ENCODE data around the gene ELOVL5. TPM values are rescaled to one million over a fixed set of nuclear protein-coding genes. Genes with fewer than 3 reads are reported as not detected.

Gene ELOVL5
- total RNA-seq, 1 donor from 2014 or later: 67.1 TPM

DNA sequence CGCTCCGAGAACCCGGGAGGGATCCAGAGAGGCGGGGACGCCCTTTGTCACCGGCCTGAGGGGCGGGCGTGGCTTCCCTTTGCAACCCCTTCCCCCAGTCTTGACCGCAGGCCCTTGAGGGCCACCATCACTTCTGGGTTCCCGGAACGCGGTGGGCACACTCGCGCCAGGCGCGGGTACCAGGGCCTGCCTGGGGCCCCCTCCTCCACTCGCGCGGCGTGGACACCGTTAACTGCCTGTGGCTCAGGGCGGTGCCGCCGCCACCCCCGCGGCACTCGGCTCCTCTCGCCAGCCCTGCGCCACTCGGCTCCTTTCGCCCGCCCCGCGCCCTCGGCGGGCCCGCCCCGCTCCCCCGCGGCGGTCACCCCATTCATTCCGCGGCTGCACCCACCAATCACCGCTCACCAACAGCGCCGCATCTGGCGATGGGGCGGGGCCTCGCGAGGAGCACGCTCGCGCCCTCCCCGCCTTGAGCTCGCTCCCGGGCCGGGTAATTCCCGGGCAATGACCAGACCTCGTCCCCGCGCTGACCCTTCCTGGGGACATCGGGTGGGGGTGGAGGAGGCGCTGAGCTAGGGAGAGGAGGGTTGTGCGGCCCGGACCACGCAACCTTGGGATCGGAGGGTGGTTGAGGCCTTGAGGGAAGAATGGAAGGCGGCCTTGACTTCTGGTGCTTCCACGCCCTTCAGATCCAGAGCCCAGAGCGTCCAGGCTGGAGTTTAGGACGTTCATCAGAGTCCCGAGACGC lies 10.5 kb upstream of the ELOVL5 start:
- TF ChIP-seq CTCF (IDR thresholded peaks at IDR 0.05; ENCODE audit: unreplicated experiment): no peak
- H3K36me3 Mint-ChIP-seq (ENCODE audit: insufficient read depth): no peaks in the 10 kb centered on the region
- peaks cover 27% of the 10 kb centered on the region for H3K4me1 Mint-ChIP-seq (ENCODE audit: low read depth)
- peak overlapping the region; percentile 75 for H3K4me3 Mint-ChIP-seq (ENCODE audit: low read depth)
- H3K27ac Mint-ChIP-seq: peak overlapping the region; percentile 95
- no peaks in the 10 kb centered on the region for H3K9me3 Mint-ChIP-seq (ENCODE audit: low read depth)
- H3K27me3 Mint-ChIP-seq: peaks cover 35% of the 10 kb centered on the region
- DNase-seq (ENCODE audit: low spot score, unreplicated experiment): peak; percentile 94

GRCh38 chr6:53358440-53359094 lies 9.8 kb upstream of the ELOVL5 start:
- H3K36me3 Mint-ChIP-seq (ENCODE audit: insufficient read depth): no peaks in the 10 kb centered on the region
- no peak for DNase-seq (ENCODE audit: low spot score, unreplicated experiment)
- peaks cover 41% of the 10 kb centered on the region for H3K27me3 Mint-ChIP-seq
- no peak for TF ChIP-seq CTCF (IDR thresholded peaks at IDR 0.05; ENCODE audit: unreplicated experiment)
- H3K9me3 Mint-ChIP-seq (ENCODE audit: low read depth): no peaks in the 10 kb centered on the region
- peak overlapping the region; percentile 95 for H3K27ac Mint-ChIP-seq
- H3K4me3 Mint-ChIP-seq (ENCODE audit: low read depth): peak overlapping the region; percentile 72
- H3K4me1 Mint-ChIP-seq (ENCODE audit: low read depth): peaks cover 27% of the 10 kb centered on the region

DNA sequence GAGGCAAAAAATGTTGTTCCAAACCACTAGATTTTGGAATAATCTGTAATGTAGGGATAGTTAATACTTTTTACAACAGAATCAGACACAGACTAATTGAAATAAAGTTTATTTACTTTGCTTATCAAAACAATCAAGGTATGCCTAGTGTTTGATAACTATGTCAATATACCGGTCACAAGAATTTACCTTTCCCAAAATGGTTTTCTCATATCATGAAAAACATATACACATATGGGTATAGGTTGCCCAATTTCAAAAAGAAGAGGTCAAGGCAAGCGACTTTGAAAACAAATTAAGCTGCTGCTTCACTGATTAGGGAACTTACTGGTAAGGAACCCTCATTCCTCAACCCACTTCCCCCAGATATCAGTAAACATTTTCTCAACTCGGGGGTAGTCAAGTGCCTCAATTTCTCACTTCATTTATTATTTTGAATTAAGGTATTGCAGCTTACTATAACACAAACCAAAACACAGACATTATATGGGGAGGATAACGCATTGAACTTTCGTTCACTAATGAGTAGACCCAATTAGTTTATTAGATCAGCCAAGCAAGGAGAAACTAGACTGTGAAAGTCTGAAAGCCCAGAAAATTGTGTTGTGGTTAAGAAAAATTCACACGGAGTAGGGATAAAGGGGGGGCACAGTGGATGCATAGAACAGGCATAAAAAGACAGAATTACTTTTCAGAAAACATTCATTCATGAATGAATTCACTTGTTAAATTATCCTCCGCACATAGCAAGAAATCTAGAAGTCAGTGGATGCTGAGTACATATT lies 9.0 kb upstream of the ELOVL5 start:
- Mint-ChIP-seq H3K27me3 (peaks cover 49% of the 10 kb centered on the region), H3K27ac (no peak overlapping the region)

DNA sequence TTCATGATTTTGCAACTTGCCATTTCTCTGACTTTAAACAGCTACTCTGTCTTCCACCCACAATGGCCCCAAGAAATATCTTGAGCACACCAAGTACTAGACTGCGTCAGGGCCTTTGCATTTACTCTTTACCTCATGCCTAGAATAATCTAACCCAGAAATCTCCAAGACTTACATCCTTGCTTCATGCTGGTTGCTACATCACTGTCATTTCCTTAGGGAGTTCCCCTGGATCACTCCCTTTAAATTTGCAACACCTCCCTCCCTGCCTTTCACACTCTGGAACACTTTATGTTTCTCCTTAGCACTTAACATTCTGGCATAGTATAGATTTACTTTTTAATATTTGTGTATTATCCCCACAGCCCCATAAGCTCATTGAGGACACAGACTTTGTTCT lies 4.9 kb upstream of the ELOVL5 start:
- H3K27ac Mint-ChIP-seq: no peak overlapping the region
- H3K4me1 Mint-ChIP-seq (ENCODE audit: low read depth): peaks cover 18% of the 10 kb centered on the region
- H3K36me3 Mint-ChIP-seq (ENCODE audit: insufficient read depth): no peaks in the 10 kb centered on the region
- no peak overlapping the region for H3K4me3 Mint-ChIP-seq (ENCODE audit: low read depth)
- H3K27me3 Mint-ChIP-seq: peaks cover 58% of the 10 kb centered on the region
- no peak for DNase-seq (ENCODE audit: low spot score, unreplicated experiment)
- no peaks in the 10 kb centered on the region for H3K9me3 Mint-ChIP-seq (ENCODE audit: low read depth)
- TF ChIP-seq CTCF (IDR thresholded peaks at IDR 0.05; ENCODE audit: unreplicated experiment): no peak

More for the DNA sequence above, 9.0 kb upstream of the ELOVL5 start:
- no peak for TF ChIP-seq CTCF (IDR thresholded peaks at IDR 0.05; ENCODE audit: unreplicated experiment)
- no peak for DNase-seq (ENCODE audit: low spot score, unreplicated experiment)
- H3K36me3 Mint-ChIP-seq (ENCODE audit: insufficient read depth): no peaks in the 10 kb centered on the region
- peaks cover 27% of the 10 kb centered on the region for H3K4me1 Mint-ChIP-seq (ENCODE audit: low read depth)
- H3K9me3 Mint-ChIP-seq (ENCODE audit: low read depth): no peaks in the 10 kb centered on the region
- peak overlapping the region; percentile 27 for H3K4me3 Mint-ChIP-seq (ENCODE audit: low read depth)

DNA sequence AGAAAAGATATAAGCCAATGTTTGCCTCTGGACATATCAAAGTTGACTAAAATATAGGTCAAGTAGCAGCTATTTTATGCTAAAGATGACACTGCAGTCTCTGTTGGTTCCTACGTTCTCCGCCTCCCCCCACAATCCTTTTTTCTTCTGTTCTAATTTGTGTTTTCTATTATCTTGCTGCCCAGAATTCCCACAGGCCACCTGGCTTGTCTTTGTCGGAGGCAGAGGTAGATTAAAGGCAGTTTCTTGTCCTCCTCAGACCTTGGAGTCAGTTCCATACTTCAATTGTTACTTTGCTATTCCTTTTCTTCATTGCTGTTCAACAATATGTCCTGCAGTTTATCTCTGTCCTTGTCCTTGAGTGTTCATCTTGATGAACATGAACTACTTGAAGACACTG lies 3.6 kb upstream of the ELOVL5 start:
- Mint-ChIP-seq H3K4me3 (ENCODE audit: low read depth) (no peak overlapping the region), H3K4me1 (ENCODE audit: low read depth) (peaks cover 7% of the 10 kb centered on the region), H3K27me3 (peaks cover 58% of the 10 kb centered on the region), H3K36me3 (ENCODE audit: insufficient read depth) (no peaks in the 10 kb centered on the region), H3K9me3 (ENCODE audit: low read depth) (no peaks in the 10 kb centered on the region), H3K27ac (no peak overlapping the region)
- DNase-seq (ENCODE audit: low spot score, unreplicated experiment): no peak
- no peak for TF ChIP-seq CTCF (IDR thresholded peaks at IDR 0.05; ENCODE audit: unreplicated experiment)
